Suprapubic skin (tissue), 3 donors: ENCODE results near the gene CHSY1.

Experiments
- CTCF ChIP-seq, 2 donors: fragments of 200-600 bp in 1 of 2; fragments of 450-650 bp in 1 of 2; sonication (generic) in 1 of 2; IDR thresholded peaks; one replicate each; pipeline ENCODE4 v1.5.1; 2016 to 2019; ENCODE audit warnings: antibody characterized with exemption in 2 of 2, mild to moderate bottlenecking in 1 of 2, moderate library complexity in 1 of 2
- EP300 ChIP-seq: sonication (generic); formaldehyde crosslinking; IDR thresholded peaks from one replicate; pipeline ENCODE4 v1.6.1; 2017; ENCODE audit warnings: antibody characterized with exemption
- POLR2A ChIP-seq, 2 donors: fragments of 450-650 bp; IDR thresholded peaks; one replicate each; pipeline ENCODE4 v1.6.1; 2017; ENCODE audit warnings: antibody characterized with exemption in 2 of 2, mild to moderate bottlenecking in 2 of 2, moderate library complexity in 2 of 2

DNA sequence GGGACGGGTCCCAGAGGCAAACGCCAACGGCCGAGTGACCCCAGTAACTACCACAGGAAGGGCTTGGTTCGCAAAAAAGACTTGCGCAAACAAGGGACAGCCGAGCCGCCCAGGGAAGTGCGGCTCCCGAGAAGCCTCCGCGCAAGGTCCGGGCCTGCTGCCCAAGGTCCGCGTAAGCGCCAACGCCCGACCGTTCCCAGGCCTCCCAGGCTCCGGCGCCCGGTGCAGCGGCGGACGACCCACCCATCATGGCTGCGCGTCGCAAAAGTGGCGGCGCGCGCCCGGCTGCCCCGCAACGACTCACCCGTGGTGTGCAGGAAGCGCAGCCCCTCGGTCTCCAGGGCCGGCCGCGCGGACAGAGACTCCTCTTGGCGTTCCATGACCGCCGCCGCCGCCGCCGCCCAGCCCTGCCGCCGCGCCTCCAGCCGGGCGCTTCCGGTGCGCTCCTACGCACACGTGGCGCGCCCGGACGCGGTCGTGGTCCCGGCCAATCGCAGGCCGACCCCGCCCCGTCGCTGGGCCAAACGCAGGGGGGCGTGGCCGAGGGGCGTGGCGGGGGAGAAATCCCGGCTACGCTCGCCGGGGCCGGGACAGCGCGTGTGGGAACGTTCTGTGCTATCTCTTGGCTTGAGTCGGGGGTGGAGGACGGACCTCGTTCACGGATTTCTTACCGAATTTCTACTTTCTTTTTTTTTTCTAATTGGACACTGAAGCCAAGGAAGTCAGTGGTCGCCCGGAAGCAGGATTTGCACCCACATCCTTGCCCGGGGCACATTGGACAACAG, 25.4 kb upstream of the CHSY1 start, which contains the start of gene SELENOS:
- no peak for TF ChIP-seq CTCF (IDR thresholded peaks at IDR 0.05)
- TF ChIP-seq POLR2A (IDR thresholded peaks at IDR 0.05): peak in 1 of 2 donors; percentile 83
- TF ChIP-seq EP300: peak; percentile 60
